GM18867 (cell line): ENCODE data around the gene BRPF1.
A peak's percentile ranks its signal among the peaks of the same experiment; 100 is the strongest.

Experiments
- ATAC-seq: cut with Tn5 transposase; IDR thresholded peaks from one replicate; pipeline ENCODE4 v1.9.1; 2021; ENCODE audit warnings: mild to moderate bottlenecking, moderate library complexity; ENCODE audit not compliant: unreplicated experiment

Gene BRPF1

GRCh38 chr3:9785602-9786001 is 54.1 kb downstream of the BRPF1 start:
- no peak for ATAC-seq

- no peak for ATAC-seq
These were observed 54.7 kb downstream of the BRPF1 start for GRCh38 chr3:9786209-9786739.

- no peak for ATAC-seq
These were observed 55.5 kb downstream of the BRPF1 start for GRCh38 chr3:9786825-9787669.

- no peak for ATAC-seq
These were observed 56.2 kb downstream of the BRPF1 start for GRCh38 chr3:9787714-9788113.

GRCh38 chr3:9791127-9791526 is 59.6 kb downstream of the BRPF1 start:
- no peak for ATAC-seq

GRCh38 chr3:9791790-9792404 is 60.4 kb downstream of the BRPF1 start:
- no peak for ATAC-seq

GRCh38 chr3:9792405-9793160 is 61.0 kb downstream of the BRPF1 start, which contains the start of the genes ARPC4 and TADA3:
ARPC4 (plus strand) TSS chr3:9793082; CDS start chr3:9793122, 40 bp downstream.
TADA3 (minus strand) TSS chr3:9792473; CDS start chr3:9791466, 1,007 bp downstream.
- peak; percentile 82 for ATAC-seq

GRCh38 chr3:9793161-9793781 is 61.7 kb downstream of the BRPF1 start:
- peak; percentile 0 for ATAC-seq

- no peak for ATAC-seq
These were observed 62.9 kb downstream of the BRPF1 start for GRCh38 chr3:9794400-9794799.

GRCh38 chr3:9795207-9795606 is 63.7 kb downstream of the BRPF1 start:
- no peak for ATAC-seq

- ATAC-seq, result no peak
These were observed 65.8 kb downstream of the BRPF1 start for GRCh38 chr3:9797196-9797945.
